ENCODE measurements around the gene HTRA3.

The HTRA3 gene

GRCh38 chr4:8314691-8315255, 45.2 kb downstream of the HTRA3 start:
- no peak overlapping the region for H2AFZ ChIP-seq (ENCODE audit: low read depth, low read length, severe bottlenecking)
- H3K79me2 ChIP-seq (ENCODE audit: insufficient read depth, low read length), result no peaks in the 10 kb centered on the region
- H3K9me3 ChIP-seq (ENCODE audit: insufficient read depth, low read length), result no peaks in the 10 kb centered on the region
- H3K4me2 ChIP-seq (ENCODE audit: low read depth, low read length, poor library complexity, severe bottlenecking), result no peak overlapping the region
- no peaks in the 10 kb centered on the region for H3K9me2 ChIP-seq (replicated peaks; ENCODE audit: insufficient read depth, low read length)
- H3K27me3 ChIP-seq (ENCODE audit: low read length), result no peaks in the 10 kb centered on the region
- H3K27ac ChIP-seq (ENCODE audit: low read depth, low read length), result no peak overlapping the region
- H3F3A ChIP-seq (ENCODE audit: insufficient read depth), result no peaks in the 10 kb centered on the region
- H3K36me3 ChIP-seq (ENCODE audit: low read length), result no peaks in the 10 kb centered on the region
- H4K20me1 ChIP-seq (ENCODE audit: low read depth, low read length), result no peaks in the 10 kb centered on the region
- TF ChIP-seq EZH2phosphoT487 (conservative IDR thresholded peaks at IDR 0.05; ENCODE audit: low read length), result no peak
- no peak for TF ChIP-seq CTCF (IDR thresholded peaks at IDR 0.05; ENCODE audit: insufficient read depth, low read length, poor library complexity, severe bottlenecking)
- H3K4me3 ChIP-seq (ENCODE audit: insufficient read depth, low read length, poor library complexity, severe bottlenecking), result no peak overlapping the region
- H3K9ac ChIP-seq (ENCODE audit: low read length), result no peak overlapping the region

- no peak overlapping the region for H3K27ac ChIP-seq (ENCODE audit: low read depth, low read length)
- no peaks in the 10 kb centered on the region for H4K20me1 ChIP-seq (ENCODE audit: low read depth, low read length)
- H3K36me3 ChIP-seq (ENCODE audit: low read length), result no peaks in the 10 kb centered on the region
- H3K4me3 ChIP-seq (ENCODE audit: insufficient read depth, low read length, poor library complexity, severe bottlenecking), result no peak overlapping the region
- no peaks in the 10 kb centered on the region for H3K79me2 ChIP-seq (ENCODE audit: insufficient read depth, low read length)
- H3K9ac ChIP-seq (ENCODE audit: low read length), result no peak overlapping the region
- H3K9me3 ChIP-seq (ENCODE audit: insufficient read depth, low read length), result no peaks in the 10 kb centered on the region
- no peaks in the 10 kb centered on the region for H3K27me3 ChIP-seq (ENCODE audit: low read length)
- no peak for TF ChIP-seq CTCF (IDR thresholded peaks at IDR 0.05; ENCODE audit: insufficient read depth, low read length, poor library complexity, severe bottlenecking)
- H2AFZ ChIP-seq (ENCODE audit: low read depth, low read length, severe bottlenecking), result no peak overlapping the region
- peak overlapping the region; percentile 13 for H3K4me2 ChIP-seq (ENCODE audit: low read depth, low read length, poor library complexity, severe bottlenecking)
- H3F3A ChIP-seq (ENCODE audit: insufficient read depth), result no peaks in the 10 kb centered on the region
- H3K9me2 ChIP-seq (replicated peaks; ENCODE audit: insufficient read depth, low read length), result no peaks in the 10 kb centered on the region
These were observed 46.1 kb downstream of the HTRA3 start for GRCh38 chr4:8315435-8316250.

DNA sequence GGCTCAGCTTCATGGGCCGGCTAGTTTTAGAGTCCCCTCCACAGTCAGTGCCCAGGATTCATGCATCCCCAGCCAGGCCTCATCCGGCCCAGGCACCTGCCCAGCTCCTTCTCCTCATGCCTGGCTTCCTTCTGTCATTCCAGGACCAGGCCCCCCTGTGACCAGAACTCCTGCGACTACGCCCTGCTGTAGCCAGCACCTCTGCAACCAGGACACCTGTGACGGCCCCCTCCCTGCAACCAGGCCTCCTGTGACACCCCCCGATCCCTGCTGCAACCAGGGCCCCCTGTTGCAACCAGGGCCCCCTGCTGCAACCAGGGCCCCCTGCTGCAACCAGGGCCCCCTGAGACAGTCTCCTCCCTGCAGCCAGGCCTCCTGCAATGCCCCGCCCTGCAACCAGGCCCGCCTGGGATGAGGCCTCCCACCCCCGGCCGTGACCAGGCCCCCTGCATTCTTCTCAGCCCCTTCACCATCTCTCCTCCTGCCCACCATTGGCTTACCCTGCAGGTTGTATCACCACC, 46.8 kb downstream of the HTRA3 start:
- no peaks in the 10 kb centered on the region for H3K79me2 ChIP-seq (ENCODE audit: insufficient read depth, low read length)
- peak overlapping the region; percentile 13 for H3K4me2 ChIP-seq (ENCODE audit: low read depth, low read length, poor library complexity, severe bottlenecking)

More for the DNA sequence above, 46.8 kb downstream of the HTRA3 start:
- Histone ChIP-seq H3K9me2 (replicated peaks; ENCODE audit: insufficient read depth, low read length) (no peaks in the 10 kb centered on the region), H3K36me3 (ENCODE audit: low read length) (no peaks in the 10 kb centered on the region), H4K20me1 (ENCODE audit: low read depth, low read length) (no peaks in the 10 kb centered on the region), H2AFZ (ENCODE audit: low read depth, low read length, severe bottlenecking) (no peak overlapping the region), H3K27me3 (ENCODE audit: low read length) (no peaks in the 10 kb centered on the region), H3K9me3 (ENCODE audit: insufficient read depth, low read length) (no peaks in the 10 kb centered on the region), H3F3A (ENCODE audit: insufficient read depth) (no peaks in the 10 kb centered on the region), H3K27ac (ENCODE audit: low read depth, low read length) (no peak overlapping the region), H3K9ac (ENCODE audit: low read length) (no peak overlapping the region), H3K4me3 (ENCODE audit: insufficient read depth, low read length, poor library complexity, severe bottlenecking) (no peak overlapping the region)
- TF ChIP-seq CTCF (IDR thresholded peaks at IDR 0.05; ENCODE audit: insufficient read depth, low read length, poor library complexity, severe bottlenecking), result no peak
- no peak for TF ChIP-seq EZH2phosphoT487 (conservative IDR thresholded peaks at IDR 0.05; ENCODE audit: low read length)

Data from SU-DHL-6 (cell line).